MM.1S (cell line): ENCODE data around the gene KIRREL3.

Experiments used
- DNase-seq: peaks from one replicate; pipeline ENCODE4 v3.0.0-alpha.2; 2015
- H2AFZ ChIP-seq: fragments of 300-600 bp; sonication (generic); 2 replicates; pipeline ENCODE4 v1.6.0; 2016; ENCODE audit warnings: antibody characterized with exemption, low read length
- H3F3A ChIP-seq: fragments of 300-600 bp; sonication (generic); 2 replicates; pipeline ENCODE4 v1.6.1; 2016; ENCODE audit warnings: mild to moderate bottlenecking, antibody characterized with exemption, low read length, moderate library complexity, mixed read lengths; ENCODE audit not compliant: insufficient read depth
- H3K27ac ChIP-seq: fragments of 300-600 bp; sonication (generic); 2 replicates; pipeline ENCODE4 v1.5.1; 2016; ENCODE audit warnings: mild to moderate bottlenecking, low read length
- H3K27me3 ChIP-seq: fragments of 300-600 bp; sonication (generic); replicated peaks from 2 replicates; pipeline ENCODE4 v1.6.0; 2016; ENCODE audit warnings: low read length; ENCODE audit not compliant: insufficient read depth
- H3K36me3 ChIP-seq: fragments of 300-600 bp; sonication (generic); replicated peaks from 2 replicates; pipeline ENCODE4 v1.6.1; 2016; ENCODE audit warnings: mild to moderate bottlenecking, low read length, mixed read lengths; ENCODE audit not compliant: insufficient read depth
- H3K4me1 ChIP-seq: fragments of 300-600 bp; sonication (generic); 2 replicates; pipeline ENCODE4 v1.6.1; 2016; ENCODE audit warnings: low read length, mixed read lengths
- H3K4me2 ChIP-seq: fragments of 300-600 bp; sonication (generic); 2 replicates; pipeline ENCODE4 v1.6.0; 2016; ENCODE audit warnings: low read depth, low read length
- H3K4me3 ChIP-seq: fragments of 300-600 bp; sonication (generic); 2 replicates; pipeline ENCODE4 v1.5.1; 2016; ENCODE audit warnings: low read length, mixed read lengths
- H3K79me2 ChIP-seq: fragments of 300-600 bp; sonication (generic); 2 replicates; pipeline ENCODE4 v1.6.1; 2016; ENCODE audit warnings: mixed run types, low read length, mixed read lengths
- H3K9ac ChIP-seq: fragments of 300-600 bp; sonication (generic); 2 replicates; pipeline ENCODE4 v1.6.1; 2016; ENCODE audit warnings: low read length, mixed read lengths
- H3K9me2 ChIP-seq: fragments of 300-600 bp; sonication (generic); replicated peaks from 2 replicates; pipeline ENCODE4 v1.6.1; 2016; ENCODE audit warnings: mild to moderate bottlenecking, low read length, mixed read lengths; ENCODE audit not compliant: insufficient read depth
- H3K9me3 ChIP-seq: fragments of 300-600 bp; sonication (generic); replicated peaks from 2 replicates; pipeline ENCODE4 v1.6.1; 2016; ENCODE audit warnings: mild to moderate bottlenecking, low read length, mixed read lengths; ENCODE audit not compliant: insufficient read depth
- H4K20me1 ChIP-seq: fragments of 300-600 bp; sonication (generic); 2 replicates; pipeline ENCODE4 v1.6.1; 2016; ENCODE audit warnings: mild to moderate bottlenecking, low read length, moderate library complexity, mixed read lengths; ENCODE audit not compliant: insufficient read depth
- EZH2 ChIP-seq: fragments of 300-600 bp; sonication (generic); optimal IDR thresholded peaks from 2 replicates; pipeline ENCODE3; 2017; ENCODE audit warnings: low read depth, mild to moderate bottlenecking, antibody characterized with exemption, low read length, mixed read lengths
- EZH2phosphoT487 ChIP-seq: fragments of 300-600 bp; sonication (generic); IDR thresholded peaks from 2 replicates; pipeline ENCODE4 v1.6.1; 2018; ENCODE audit warnings: antibody characterized with exemption, low read length
- TF ChIP-seq, protein P1 (sequence below): fragments of 300-600 bp; sonication (generic); IDR thresholded peaks from 2 replicates; pipeline ENCODE4 v1.5.1; 2016; ENCODE audit warnings: antibody characterized with exemption, low read length, mixed read lengths

The KIRREL3 gene

DNA sequence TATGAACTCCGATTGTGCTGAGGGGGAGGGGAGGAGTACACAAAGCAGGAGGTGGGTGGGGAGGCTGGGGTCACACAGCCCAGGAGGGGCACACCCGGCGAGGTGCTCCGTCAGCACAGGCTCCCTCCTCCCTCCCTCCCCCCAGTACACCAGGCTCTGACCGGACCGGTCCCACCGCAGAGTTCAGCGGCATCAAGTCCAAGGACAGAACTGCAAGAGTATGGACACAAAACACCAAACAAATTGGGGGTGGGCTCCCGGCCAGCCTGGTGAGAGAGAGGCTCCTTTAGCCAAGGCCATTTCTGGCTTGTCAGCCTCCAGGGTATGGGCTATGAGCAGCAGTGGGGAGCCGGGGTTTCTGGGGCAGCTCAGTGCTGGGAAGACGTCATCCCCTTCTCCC lies 576.8 kb downstream of the KIRREL3 start:
- Histone ChIP-seq H3K27me3 (peaks cover 14% of the 10 kb centered on the region), H2AFZ (no peak overlapping the region), H3K9me3 (no peaks in the 10 kb centered on the region), H3K9ac (no peak overlapping the region), H4K20me1 (no peaks in the 10 kb centered on the region), H3F3A (0 out of 2 replicates have a peak, but pooled peaks cover 6% of the 10 kb centered on the region), H3K9me2 (no peaks in the 10 kb centered on the region), H3K4me1 (peaks cover 14% of the 10 kb centered on the region), H3K27ac (no peak overlapping the region), H3K4me3 (no peak overlapping the region), H3K79me2 (no peaks in the 10 kb centered on the region), H3K36me3 (no peaks in the 10 kb centered on the region), H3K4me2 (no peak overlapping the region)
- DNase-seq, result no peak
- TF ChIP-seq, protein P1, sequence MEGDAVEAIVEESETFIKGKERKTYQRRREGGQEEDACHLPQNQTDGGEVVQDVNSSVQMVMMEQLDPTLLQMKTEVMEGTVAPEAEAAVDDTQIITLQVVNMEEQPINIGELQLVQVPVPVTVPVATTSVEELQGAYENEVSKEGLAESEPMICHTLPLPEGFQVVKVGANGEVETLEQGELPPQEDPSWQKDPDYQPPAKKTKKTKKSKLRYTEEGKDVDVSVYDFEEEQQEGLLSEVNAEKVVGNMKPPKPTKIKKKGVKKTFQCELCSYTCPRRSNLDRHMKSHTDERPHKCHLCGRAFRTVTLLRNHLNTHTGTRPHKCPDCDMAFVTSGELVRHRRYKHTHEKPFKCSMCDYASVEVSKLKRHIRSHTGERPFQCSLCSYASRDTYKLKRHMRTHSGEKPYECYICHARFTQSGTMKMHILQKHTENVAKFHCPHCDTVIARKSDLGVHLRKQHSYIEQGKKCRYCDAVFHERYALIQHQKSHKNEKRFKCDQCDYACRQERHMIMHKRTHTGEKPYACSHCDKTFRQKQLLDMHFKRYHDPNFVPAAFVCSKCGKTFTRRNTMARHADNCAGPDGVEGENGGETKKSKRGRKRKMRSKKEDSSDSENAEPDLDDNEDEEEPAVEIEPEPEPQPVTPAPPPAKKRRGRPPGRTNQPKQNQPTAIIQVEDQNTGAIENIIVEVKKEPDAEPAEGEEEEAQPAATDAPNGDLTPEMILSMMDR, result no peak
- TF ChIP-seq EZH2phosphoT487 (no peak), EZH2 (no peak)

DNA sequence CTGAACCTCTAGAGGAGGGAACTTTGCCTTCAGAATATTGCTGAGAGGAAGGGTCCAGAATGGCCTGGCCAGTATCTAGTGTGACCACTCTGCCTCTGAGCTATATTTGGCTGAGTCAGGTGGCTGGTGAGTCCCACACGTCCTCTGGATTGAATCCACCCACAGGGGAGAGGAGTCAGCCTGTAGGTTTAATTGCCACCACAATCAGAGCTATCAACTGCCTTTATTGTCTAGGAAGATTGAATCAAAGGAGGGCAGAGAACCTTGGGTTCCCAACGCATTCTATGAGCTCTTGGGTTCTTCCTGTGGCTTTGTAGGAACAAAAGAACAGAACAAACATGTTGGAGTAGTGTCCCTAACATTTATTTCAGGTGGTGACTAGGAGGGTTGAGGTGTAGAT lies 577.4 kb downstream of the KIRREL3 start:
- H3K9ac ChIP-seq, result no peak overlapping the region
- no peaks in the 10 kb centered on the region for H3K9me2 ChIP-seq
- 0 out of 2 replicates have a peak, but pooled peaks cover 6% of the 10 kb centered on the region for H3F3A ChIP-seq
- H3K9me3 ChIP-seq, result no peaks in the 10 kb centered on the region
- no peaks in the 10 kb centered on the region for H4K20me1 ChIP-seq
- TF ChIP-seq EZH2phosphoT487 (no peak), EZH2 (no peak)
- TF ChIP-seq, protein P1, result no peak
- H3K36me3 ChIP-seq, result no peaks in the 10 kb centered on the region
- H3K79me2 ChIP-seq, result no peaks in the 10 kb centered on the region
- no peak overlapping the region for H3K4me3 ChIP-seq
- H3K4me1 ChIP-seq, result peaks cover 14% of the 10 kb centered on the region
- no peak for DNase-seq
- H3K27ac ChIP-seq, result no peak overlapping the region
- peaks cover 17% of the 10 kb centered on the region for H3K27me3 ChIP-seq
- H2AFZ ChIP-seq, result no peak overlapping the region
- H3K4me2 ChIP-seq, result no peak overlapping the region

DNA sequence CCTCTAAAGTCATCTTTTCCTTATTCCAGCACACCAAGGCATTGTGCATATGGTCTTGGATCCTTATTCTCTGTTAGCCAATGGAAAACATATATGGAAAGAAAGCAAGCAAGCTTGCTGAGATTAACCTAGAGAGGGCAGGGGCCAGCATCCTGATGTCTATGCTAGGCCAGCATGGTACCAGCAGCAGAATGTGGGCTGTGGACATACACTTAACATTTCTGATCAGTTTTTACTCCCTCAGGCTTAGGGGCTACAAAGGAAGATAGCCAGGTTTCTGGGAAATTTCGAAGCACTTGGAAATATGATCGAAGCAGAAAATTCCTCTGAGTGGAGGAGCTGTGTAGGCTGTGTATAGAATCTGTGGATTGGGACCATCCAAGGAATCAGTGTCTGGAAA lies 578.1 kb downstream of the KIRREL3 start:
- H3K4me3 ChIP-seq, result no peak overlapping the region
- H3F3A ChIP-seq, result 0 out of 2 replicates have a peak, but pooled peaks cover 6% of the 10 kb centered on the region
- no peak overlapping the region for H3K9ac ChIP-seq
- H3K4me2 ChIP-seq, result no peak overlapping the region
- peaks cover 17% of the 10 kb centered on the region for H3K27me3 ChIP-seq
- peaks cover 14% of the 10 kb centered on the region for H3K4me1 ChIP-seq
- no peak overlapping the region for H2AFZ ChIP-seq
- no peaks in the 10 kb centered on the region for H3K36me3 ChIP-seq
- TF ChIP-seq EZH2phosphoT487 (no peak), EZH2 (no peak)
- TF ChIP-seq, protein P1, result no peak
- H4K20me1 ChIP-seq, result no peaks in the 10 kb centered on the region
- DNase-seq, result no peak
- H3K27ac ChIP-seq, result no peak overlapping the region
- no peaks in the 10 kb centered on the region for H3K9me3 ChIP-seq
- no peaks in the 10 kb centered on the region for H3K9me2 ChIP-seq
- no peaks in the 10 kb centered on the region for H3K79me2 ChIP-seq
